ENCODE results near the gene ZNF526. TPM values are rescaled to one million over a fixed set of nuclear protein-coding genes. Genes with fewer than 3 reads are reported as not detected.
A peak's percentile ranks its signal among the peaks of the same experiment; 100 is the strongest.

The ZNF526 gene
- total RNA-seq, 1 donor from 2014 or later, result 7.0 TPM

DNA sequence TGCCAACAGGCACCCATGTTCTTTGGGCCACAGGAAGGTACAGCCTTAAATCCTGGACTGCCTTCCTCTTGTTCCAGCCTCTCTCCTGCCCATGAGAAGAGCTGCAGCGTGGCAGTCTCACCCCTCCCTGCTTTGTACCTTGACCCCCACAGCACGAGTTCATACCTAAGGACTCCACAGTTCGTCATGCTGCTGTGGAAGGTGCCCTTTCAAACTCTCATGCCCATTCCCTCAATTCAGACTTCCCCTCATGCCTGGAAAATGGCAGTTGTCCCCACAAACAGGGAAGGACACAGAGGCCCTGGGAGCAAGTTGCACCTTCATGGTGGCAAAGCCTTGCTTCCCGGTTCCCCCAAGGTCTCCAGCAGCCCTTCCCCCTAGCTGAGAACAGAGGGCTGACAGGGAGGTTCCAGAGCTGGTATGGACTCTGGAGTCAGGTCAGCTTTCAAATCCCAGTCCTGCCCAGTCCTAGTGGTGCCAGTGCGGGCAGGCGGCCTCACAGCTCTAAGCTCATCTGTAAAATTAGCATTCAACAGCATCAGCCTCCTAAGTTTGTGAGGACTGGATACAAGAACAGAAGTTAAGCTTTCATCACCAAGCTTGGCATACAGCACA, 13.7 kb downstream of the ZNF526 start:
- H3K4me3 ChIP-seq, result no peak overlapping the region
- intact Hi-C loops (cut with DNase I), result no loop called here
- no peak for DNase-seq (ENCODE audit: low spot score in 2 of 2)
- no peaks in the 10 kb centered on the region for H3K4me1 ChIP-seq
- no peaks in the 10 kb centered on the region for H3K9me3 ChIP-seq
- H3K27me3 ChIP-seq, result no peaks in the 10 kb centered on the region
- H3K36me3 ChIP-seq, result peaks cover 72 to 83% of the 10 kb centered on the region in 2 donors
- TF ChIP-seq, protein P1, sequence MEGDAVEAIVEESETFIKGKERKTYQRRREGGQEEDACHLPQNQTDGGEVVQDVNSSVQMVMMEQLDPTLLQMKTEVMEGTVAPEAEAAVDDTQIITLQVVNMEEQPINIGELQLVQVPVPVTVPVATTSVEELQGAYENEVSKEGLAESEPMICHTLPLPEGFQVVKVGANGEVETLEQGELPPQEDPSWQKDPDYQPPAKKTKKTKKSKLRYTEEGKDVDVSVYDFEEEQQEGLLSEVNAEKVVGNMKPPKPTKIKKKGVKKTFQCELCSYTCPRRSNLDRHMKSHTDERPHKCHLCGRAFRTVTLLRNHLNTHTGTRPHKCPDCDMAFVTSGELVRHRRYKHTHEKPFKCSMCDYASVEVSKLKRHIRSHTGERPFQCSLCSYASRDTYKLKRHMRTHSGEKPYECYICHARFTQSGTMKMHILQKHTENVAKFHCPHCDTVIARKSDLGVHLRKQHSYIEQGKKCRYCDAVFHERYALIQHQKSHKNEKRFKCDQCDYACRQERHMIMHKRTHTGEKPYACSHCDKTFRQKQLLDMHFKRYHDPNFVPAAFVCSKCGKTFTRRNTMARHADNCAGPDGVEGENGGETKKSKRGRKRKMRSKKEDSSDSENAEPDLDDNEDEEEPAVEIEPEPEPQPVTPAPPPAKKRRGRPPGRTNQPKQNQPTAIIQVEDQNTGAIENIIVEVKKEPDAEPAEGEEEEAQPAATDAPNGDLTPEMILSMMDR (IDR thresholded peaks at IDR 0.05), result no peak
- no peak overlapping the region for H3K27ac ChIP-seq

DNA sequence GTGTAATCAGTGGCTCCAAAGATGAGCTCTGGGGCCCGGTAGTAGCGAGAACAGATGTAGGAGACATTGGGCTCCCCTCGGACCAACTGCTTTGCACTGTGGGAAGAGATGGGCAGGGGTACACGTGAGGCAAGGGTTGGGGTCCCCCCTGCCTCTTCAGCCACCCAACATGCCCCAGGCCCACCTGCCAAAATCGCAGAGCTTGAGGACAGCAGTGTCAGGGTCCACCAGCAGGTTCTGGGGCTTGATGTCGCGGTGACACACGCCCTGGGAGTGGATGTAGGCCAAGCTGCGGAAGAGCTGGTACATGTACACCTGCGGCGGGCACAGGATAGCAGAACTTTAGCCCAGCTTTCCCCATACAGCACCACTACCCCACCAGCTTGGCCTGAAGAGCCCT, 14.3 kb downstream of the ZNF526 start:
- TF ChIP-seq, protein P1 (IDR thresholded peaks at IDR 0.05), result no peak
- peaks cover 74 to 83% of the 10 kb centered on the region in 2 donors for H3K36me3 ChIP-seq
- no peaks in the 10 kb centered on the region for H3K27me3 ChIP-seq
- no peak for DNase-seq (ENCODE audit: low spot score in 2 of 2)
- H3K4me3 ChIP-seq, result no peak overlapping the region
- intact Hi-C loops (cut with DNase I), result no loop called here
- no peaks in the 10 kb centered on the region for H3K4me1 ChIP-seq
- H3K27ac ChIP-seq, result no peak overlapping the region
- no peaks in the 10 kb centered on the region for H3K9me3 ChIP-seq

DNA sequence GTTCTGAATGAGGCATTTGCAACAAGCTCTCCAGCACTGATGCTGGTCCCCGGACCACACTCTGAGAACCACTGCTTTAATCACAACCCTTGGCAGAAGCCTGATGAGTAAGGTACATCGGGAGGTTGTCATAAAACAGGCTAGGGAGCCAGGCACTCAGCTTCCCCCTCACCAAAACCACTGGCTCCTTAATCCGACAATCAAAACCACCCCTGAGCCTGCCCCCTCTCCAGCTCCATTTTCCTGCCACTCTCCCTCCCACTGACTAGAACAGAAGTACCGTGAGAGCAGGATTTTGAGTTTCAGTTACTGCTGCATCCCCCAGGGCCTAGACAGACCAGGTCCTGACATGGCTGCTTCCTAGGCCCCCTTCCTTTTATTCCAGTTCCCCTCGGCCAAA, 15.1 kb downstream of the ZNF526 start:
- Histone ChIP-seq H3K36me3 (peaks cover 70 to 75% of the 10 kb centered on the region in 2 donors), H3K27ac (no peak overlapping the region), H3K4me3 (no peak overlapping the region), H3K9me3 (no peaks in the 10 kb centered on the region), H3K27me3 (no peaks in the 10 kb centered on the region), H3K4me1 (peaks cover 0 to 2% of the 10 kb centered on the region in 2 donors)
- no peak for DNase-seq (ENCODE audit: low spot score in 2 of 2)
- TF ChIP-seq, protein P1 (IDR thresholded peaks at IDR 0.05), result no peak
- intact Hi-C loops (cut with DNase I), result no loop called here

DNA sequence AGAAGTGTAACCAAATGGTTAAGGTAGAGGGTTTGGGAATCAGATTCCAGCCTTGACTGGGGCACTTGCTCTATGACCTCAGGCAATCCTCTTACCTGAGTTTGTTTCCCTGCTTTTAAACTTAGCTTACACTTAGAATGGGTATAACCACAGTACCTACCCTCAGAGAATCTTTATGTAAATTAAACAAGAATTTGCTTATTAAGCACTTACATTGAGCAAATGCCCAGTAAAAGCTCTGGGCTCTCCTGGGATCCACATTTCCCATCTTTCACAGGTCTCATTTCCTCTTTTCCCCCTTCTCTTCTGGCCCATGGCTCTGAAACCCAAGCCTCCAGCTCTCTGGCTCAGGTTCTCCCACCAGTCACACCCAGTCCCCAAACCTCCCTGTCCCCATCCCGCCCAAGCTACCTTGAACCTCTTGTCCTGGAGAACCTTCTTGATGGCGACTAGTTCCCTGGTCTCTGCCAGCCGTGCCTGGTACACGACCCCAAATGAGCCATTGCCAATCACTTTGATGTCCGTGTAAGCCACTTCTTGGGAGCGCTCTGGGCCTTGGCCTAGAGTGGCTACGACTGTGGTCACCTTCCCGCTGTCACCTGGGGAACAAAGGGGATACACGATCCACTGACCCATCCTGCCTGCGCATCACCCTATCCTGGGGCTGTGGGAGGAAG, 19.6 kb downstream of the ZNF526 start:
- intact Hi-C loops (cut with DNase I), result loop anchor here (5.0 kb wide), 1 partner anchor 162 kb away; the partner anchor contains the start of gene ZNF574
- TF ChIP-seq, protein P1 (IDR thresholded peaks at IDR 0.05), result no peak

DNA sequence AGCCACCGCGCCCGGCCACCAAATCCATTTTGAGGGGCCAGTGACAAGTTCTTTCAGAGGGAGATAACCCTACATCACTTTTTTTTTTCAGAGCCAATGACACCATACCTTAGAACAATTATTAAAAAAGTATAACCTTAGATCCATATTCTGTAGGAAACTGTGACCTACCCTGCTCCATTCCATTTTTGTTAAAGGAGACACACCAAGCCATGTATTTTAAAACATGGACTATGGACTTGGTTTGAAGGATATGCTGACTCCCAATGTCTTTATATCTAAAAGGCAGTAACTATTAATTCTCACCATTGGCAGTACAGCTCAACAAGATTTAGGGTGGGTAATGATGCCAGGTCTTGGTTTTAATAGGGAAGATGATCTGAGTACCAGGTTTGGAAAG, 21.2 kb downstream of the ZNF526 start:
- intact Hi-C loops (cut with DNase I), result loop anchor here (5.0 kb wide), 1 partner anchor 164 kb away; the partner anchor contains the start of gene ZNF574
- H3K27ac ChIP-seq, result no peak overlapping the region
- TF ChIP-seq, protein P1 (IDR thresholded peaks at IDR 0.05), result no peak

More for the DNA sequence above, 19.6 kb downstream of the ZNF526 start:
- DNase-seq (ENCODE audit: low spot score in 2 of 2), result no peak
- Histone ChIP-seq H3K4me1 (peaks cover 10 to 24% of the 10 kb centered on the region in 2 donors), H3K4me3 (no peak overlapping the region), H3K27me3 (no peaks in the 10 kb centered on the region), H3K36me3 (peaks cover 29 to 33% of the 10 kb centered on the region in 2 donors), H3K9me3 (no peaks in the 10 kb centered on the region), H3K27ac (no peak overlapping the region)

More for the DNA sequence above, 21.2 kb downstream of the ZNF526 start:
- DNase-seq (ENCODE audit: low spot score in 2 of 2), result no peak
- Histone ChIP-seq H3K27me3 (no peaks in the 10 kb centered on the region), H3K4me1 (peaks cover 13 to 37% of the 10 kb centered on the region in 2 donors), H3K4me3 (peak overlapping the region; percentile 93 to 95), H3K36me3 (peaks cover 13 to 17% of the 10 kb centered on the region in 2 donors), H3K9me3 (no peaks in the 10 kb centered on the region)

All from ascending aorta (tissue), 2 donors.